ENCODE data around the gene QRICH1. TPM values are rescaled to one million over a fixed set of nuclear protein-coding genes. Genes with fewer than 3 reads are reported as not detected.

The QRICH1 gene
- total and polyA plus RNA-seq, 12 donors: 46.2 to 101 (median 78.9) TPM

DNA sequence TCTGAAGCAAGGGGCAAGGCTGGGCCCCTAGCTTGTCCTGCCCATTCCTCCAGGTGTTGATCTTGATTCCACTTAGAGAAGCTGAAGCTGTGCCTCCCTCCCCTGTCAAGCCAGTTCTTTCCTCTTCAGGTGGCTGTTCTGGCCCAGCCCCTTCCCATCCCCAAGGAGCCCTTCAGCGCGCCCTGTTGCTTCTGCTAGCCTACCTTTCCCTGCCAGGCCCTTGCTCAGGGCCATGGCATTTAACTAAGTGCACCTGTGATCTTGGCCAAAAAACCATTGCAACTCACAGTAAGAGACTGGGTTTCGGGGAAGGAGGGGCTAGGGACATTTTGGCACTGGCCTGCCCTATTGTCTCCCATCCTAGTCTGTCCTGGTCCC, 88.6 kb downstream of the QRICH1 start:
- TF ChIP-seq, protein P1, sequence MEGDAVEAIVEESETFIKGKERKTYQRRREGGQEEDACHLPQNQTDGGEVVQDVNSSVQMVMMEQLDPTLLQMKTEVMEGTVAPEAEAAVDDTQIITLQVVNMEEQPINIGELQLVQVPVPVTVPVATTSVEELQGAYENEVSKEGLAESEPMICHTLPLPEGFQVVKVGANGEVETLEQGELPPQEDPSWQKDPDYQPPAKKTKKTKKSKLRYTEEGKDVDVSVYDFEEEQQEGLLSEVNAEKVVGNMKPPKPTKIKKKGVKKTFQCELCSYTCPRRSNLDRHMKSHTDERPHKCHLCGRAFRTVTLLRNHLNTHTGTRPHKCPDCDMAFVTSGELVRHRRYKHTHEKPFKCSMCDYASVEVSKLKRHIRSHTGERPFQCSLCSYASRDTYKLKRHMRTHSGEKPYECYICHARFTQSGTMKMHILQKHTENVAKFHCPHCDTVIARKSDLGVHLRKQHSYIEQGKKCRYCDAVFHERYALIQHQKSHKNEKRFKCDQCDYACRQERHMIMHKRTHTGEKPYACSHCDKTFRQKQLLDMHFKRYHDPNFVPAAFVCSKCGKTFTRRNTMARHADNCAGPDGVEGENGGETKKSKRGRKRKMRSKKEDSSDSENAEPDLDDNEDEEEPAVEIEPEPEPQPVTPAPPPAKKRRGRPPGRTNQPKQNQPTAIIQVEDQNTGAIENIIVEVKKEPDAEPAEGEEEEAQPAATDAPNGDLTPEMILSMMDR (IDR thresholded peaks at IDR 0.05): no peak
- TF ChIP-seq POLR2A (IDR thresholded peaks at IDR 0.05): no peak
- Histone ChIP-seq H3K4me1 (replicated peaks in 1 of 2) (peaks cover 9 to 20% of the 10 kb centered on the region in 2 donors), H3K36me3 (replicated peaks in 1 of 2) (no peaks in the 10 kb centered on the region), H3K4me3 (no peak overlapping the region), H3K9me3 (replicated peaks in 1 of 3) (no peaks in the 10 kb centered on the region), H3K27ac (no peak overlapping the region), H3K27me3 (no peaks in the 10 kb centered on the region)
- 97 to 100% (median 97%) methylated on average over 3 of the region's 3 CpGs; no CpG with 5 or more reads in 1 of the 4 donors for WGBS, 4 donors
- intact Hi-C loops (cut with DNase I): no loop called here
- DNase-seq: no peak

DNA sequence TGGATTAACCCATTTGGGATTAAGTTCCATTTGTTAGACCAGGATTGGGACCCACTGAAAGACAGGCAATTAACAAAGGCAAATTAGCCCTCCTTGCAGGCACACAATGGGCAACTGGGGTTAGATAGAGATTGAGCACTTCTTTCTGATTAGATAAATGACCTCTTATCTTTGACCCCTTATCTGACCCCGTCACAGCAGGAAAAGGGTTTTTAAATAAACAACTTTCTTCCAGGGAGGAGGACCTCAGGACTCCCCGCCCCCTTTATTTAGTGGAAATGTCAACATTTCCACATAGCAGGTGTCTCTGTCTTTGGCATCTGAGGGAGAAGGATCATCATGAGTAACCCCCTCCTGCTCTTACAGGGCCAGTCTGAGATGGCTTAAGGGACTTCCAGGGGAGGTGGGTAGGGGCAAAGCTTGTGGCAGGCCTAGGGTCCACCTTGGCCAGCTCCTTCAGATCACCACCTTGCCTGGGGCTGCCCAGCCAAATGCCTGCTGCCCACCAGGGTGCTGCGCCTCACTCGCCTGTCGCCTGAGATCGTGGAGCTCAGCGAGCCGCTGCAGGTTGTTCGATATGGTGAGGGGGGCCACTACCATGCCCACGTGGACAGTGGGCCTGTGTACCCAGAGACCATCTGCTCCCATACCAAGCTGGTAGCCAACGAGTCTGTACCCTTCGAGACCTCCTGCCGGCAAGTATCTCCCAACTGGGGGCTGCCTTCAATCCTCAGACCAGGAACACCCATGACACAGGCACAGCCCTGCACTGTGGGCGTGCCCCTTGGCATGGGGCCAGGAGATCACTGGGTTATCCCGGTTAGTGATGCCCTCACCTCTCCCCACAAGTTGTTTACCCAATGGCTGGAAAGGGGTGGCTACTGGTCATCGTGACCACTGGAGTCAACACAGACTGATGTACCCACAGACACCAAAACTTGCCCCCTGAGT, 89.2 kb downstream of the QRICH1 start:
- Histone ChIP-seq H3K4me1 (replicated peaks in 1 of 2) (peaks cover 9 to 20% of the 10 kb centered on the region in 2 donors), H3K27ac (no peak overlapping the region), H3K27me3 (no peaks in the 10 kb centered on the region), H3K36me3 (replicated peaks in 1 of 2) (no peaks in the 10 kb centered on the region), H3K4me3 (no peak overlapping the region), H3K9me3 (replicated peaks in 1 of 3) (no peaks in the 10 kb centered on the region)
- DNase-seq: peak in 1 of 7 donors; percentile 64
- 85 to 92% (median 91%) methylated on average over 5 to 16 of the region's 16 CpGs for WGBS, 4 donors
- intact Hi-C loops (cut with DNase I): no loop called here
- no peak for TF ChIP-seq POLR2A (IDR thresholded peaks at IDR 0.05)
- TF ChIP-seq, protein P1 (IDR thresholded peaks at IDR 0.05): no peak

DNA sequence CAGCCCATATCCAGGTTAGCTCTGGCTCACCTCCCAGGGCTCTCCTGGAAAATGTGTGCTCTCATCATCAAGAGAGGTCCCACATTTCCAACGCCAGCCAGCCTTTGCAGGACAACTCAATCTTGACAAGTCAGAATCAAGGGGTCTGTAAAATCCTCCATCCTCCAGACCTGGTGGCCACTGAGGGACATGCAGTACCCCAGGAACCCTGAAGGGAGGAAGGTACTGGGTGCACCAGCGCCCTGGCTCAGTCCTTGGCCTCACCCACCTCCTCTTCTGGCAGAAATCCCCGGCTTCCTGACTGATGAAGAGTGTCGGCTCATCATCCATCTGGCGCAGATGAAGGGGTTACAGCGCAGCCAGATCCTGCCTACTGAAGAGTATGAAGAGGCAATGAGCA, 92.7 kb downstream of the QRICH1 start:
- intact Hi-C loops (cut with DNase I): no loop called here
- WGBS, 4 donors: 89 to 97% (median 93%) methylated on average over 3 to 6 of the region's 6 CpGs
- H3K36me3 ChIP-seq (replicated peaks in 1 of 2): peaks cover 0 to 10% of the 10 kb centered on the region in 2 donors

More for the DNA sequence above, 92.7 kb downstream of the QRICH1 start:
- DNase-seq: no peak
- Histone ChIP-seq H3K27ac (peak overlapping the region in 1 of 5 donors; percentile 8), H3K4me1 (replicated peaks in 1 of 2) (peaks cover 0 to 2% of the 10 kb centered on the region in 2 donors), H3K9me3 (replicated peaks in 1 of 3) (no peaks in the 10 kb centered on the region), H3K4me3 (no peak overlapping the region), H3K27me3 (no peaks in the 10 kb centered on the region)
- TF ChIP-seq, protein P1 (IDR thresholded peaks at IDR 0.05): no peak
- no peak for TF ChIP-seq POLR2A (IDR thresholded peaks at IDR 0.05)
